Measurements from ENCODE around the gene HIVEP3. TPM values are rescaled to one million over a fixed set of nuclear protein-coding genes. Genes with fewer than 3 reads are reported as not detected.
A peak's percentile ranks its signal among the peaks of the same experiment; 100 is the strongest.

HIVEP3 gene
- total RNA-seq, 4 donors from 2014 or later, result 5.3 to 17.3 (median 9.1) TPM

GRCh38 chr1:41727749-41728115 lies 191.0 kb downstream of the HIVEP3 start:
- intact Hi-C loops (cut with DNase I; ENCODE audit: low total_unique reads), result no loop called here
- H3K4me3 ChIP-seq (ENCODE audit: low read depth, poor library complexity, severe bottlenecking), result no peak overlapping the region
- 88 to 93% methylated on average over 4 of the region's 4 CpGs for WGBS, 2 donors
- TF ChIP-seq CTCF (IDR thresholded peaks at IDR 0.05), result no peak
- TF ChIP-seq POLR2A (IDR thresholded peaks at IDR 0.05), result no peak
- no peak for DNase-seq (ENCODE audit: low spot score in 2 of 2)

- intact Hi-C loops (cut with DNase I; ENCODE audit: low total_unique reads), result no loop called here
- DNase-seq (ENCODE audit: low spot score in 2 of 2), result peak; percentile 62 to 92
- TF ChIP-seq CTCF (IDR thresholded peaks at IDR 0.05) (no peak), POLR2A (IDR thresholded peaks at IDR 0.05) (no peak)
- no peak overlapping the region for H3K4me3 ChIP-seq (ENCODE audit: low read depth, poor library complexity, severe bottlenecking)
- 67 to 80% methylated on average over 24 of the region's 24 CpGs for WGBS, 2 donors
Measured at GRCh38 chr1:41726899-41727748, 191.6 kb downstream of the HIVEP3 start.

- intact Hi-C loops (cut with DNase I; ENCODE audit: low total_unique reads), result no loop called here
- DNase-seq (ENCODE audit: low spot score in 2 of 2), result no peak
- TF ChIP-seq CTCF (IDR thresholded peaks at IDR 0.05), result no peak
- no peak for TF ChIP-seq POLR2A (IDR thresholded peaks at IDR 0.05)
- H3K4me3 ChIP-seq (ENCODE audit: low read depth, poor library complexity, severe bottlenecking), result no peak overlapping the region
- WGBS, 2 donors, result 87 to 88% methylated on average over 4 of the region's 4 CpGs
Measured at GRCh38 chr1:41726292-41726691, 192.4 kb downstream of the HIVEP3 start.

- DNase-seq (ENCODE audit: low spot score in 2 of 2), result no peak
- WGBS, 2 donors, result 93 to 95% methylated on average over 3 of the region's 3 CpGs
- no peak for TF ChIP-seq CTCF (IDR thresholded peaks at IDR 0.05)
- no peak for TF ChIP-seq POLR2A (IDR thresholded peaks at IDR 0.05)
- intact Hi-C loops (cut with DNase I; ENCODE audit: low total_unique reads), result no loop called here
- H3K4me3 ChIP-seq (ENCODE audit: low read depth, poor library complexity, severe bottlenecking), result no peak overlapping the region
Measured at GRCh38 chr1:41724926-41725325, 193.8 kb downstream of the HIVEP3 start.

GRCh38 chr1:41724248-41724647 lies 194.5 kb downstream of the HIVEP3 start:
- no peak for DNase-seq (ENCODE audit: low spot score in 2 of 2)
- TF ChIP-seq CTCF (IDR thresholded peaks at IDR 0.05) (no peak), POLR2A (IDR thresholded peaks at IDR 0.05) (no peak)
- H3K4me3 ChIP-seq (ENCODE audit: low read depth, poor library complexity, severe bottlenecking), result no peak overlapping the region
- WGBS, 2 donors, result 49 to 64% methylated on average over 2 of the region's 2 CpGs
- intact Hi-C loops (cut with DNase I; ENCODE audit: low total_unique reads), result no loop called here

- H3K4me3 ChIP-seq (ENCODE audit: low read depth, poor library complexity, severe bottlenecking), result no peak overlapping the region
- 63 to 68% methylated on average over 4 of the region's 4 CpGs for WGBS, 2 donors
- TF ChIP-seq CTCF (IDR thresholded peaks at IDR 0.05) (no peak), POLR2A (IDR thresholded peaks at IDR 0.05) (no peak)
- DNase-seq (ENCODE audit: low spot score in 2 of 2), result no peak
- intact Hi-C loops (cut with DNase I; ENCODE audit: low total_unique reads), result no loop called here
Measured at GRCh38 chr1:41723786-41724185, 194.9 kb downstream of the HIVEP3 start.

Data from lower leg skin (tissue), 4 donors.